Activated CD4-positive, alpha-beta T cell treated with anti-CD3 and anti-CD28 coated beads for 48 hours (primary cell): ENCODE results near the gene SH3RF3.

ENCODE experiments used
- DNase-seq: peaks from one replicate; pipeline ENCODE4 v3.0.0-alpha.2; 2020

The SH3RF3 gene

GRCh38 chr2:109428841-109429566 is 300.0 kb downstream of the SH3RF3 start:
- DNase-seq: no peak

DNA sequence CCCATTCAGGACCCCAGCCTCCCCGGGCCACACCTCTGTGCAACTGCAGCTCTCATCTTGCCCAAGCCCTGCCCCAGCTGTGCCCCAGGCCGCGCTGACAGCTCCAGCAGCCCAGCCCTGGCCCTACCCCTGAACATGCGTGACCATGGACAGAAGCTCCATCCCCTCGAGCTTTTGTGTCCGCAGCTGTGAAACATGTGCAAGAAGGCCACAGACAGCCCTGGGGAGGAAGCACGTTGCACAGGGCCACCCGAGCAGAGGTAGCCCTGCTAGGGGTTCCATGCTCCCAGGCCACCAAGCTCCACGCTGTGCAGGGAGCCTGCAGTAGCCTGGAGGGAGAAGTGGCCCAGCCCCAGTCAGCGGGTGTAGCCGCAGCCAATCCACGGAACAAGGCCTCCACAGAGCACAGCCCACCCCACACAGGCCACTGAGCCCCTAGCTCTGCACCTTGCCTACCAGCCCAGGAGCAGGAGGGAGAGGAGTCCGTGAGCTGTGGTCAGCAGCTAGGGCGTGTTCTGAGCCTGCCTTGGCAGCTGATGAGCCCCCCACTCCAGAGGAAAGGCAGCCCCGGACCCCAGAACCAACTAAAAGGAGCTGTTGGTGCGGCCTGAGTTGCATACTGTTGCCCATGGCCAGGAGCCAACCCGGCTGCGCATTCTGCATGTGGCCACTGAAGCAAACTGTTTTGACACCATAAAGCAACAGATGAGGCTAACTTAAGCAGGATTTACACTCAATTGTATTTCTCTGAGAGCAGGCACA is 300.7 kb downstream of the SH3RF3 start:
- no peak for DNase-seq

DNA sequence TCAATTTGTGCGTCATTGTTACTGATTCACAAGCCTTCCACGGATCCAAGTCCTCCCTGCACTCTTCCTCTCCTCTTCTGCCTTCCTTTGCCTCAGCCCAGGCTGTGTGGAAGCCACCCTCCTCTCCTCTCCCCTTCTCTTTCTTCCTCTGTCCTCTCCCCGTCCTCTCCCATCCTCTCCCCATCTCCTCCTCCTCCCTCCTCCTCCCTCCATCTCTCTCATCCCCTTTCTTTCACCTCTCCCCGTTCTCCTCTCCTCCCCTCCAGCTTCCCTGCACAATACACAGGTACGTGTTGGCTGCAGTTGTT is 301.3 kb downstream of the SH3RF3 start:
- no peak for DNase-seq

GRCh38 chr2:109432421-109432820 is 303.4 kb downstream of the SH3RF3 start:
- DNase-seq: no peak

GRCh38 chr2:109433486-109433885 is 304.5 kb downstream of the SH3RF3 start:
- DNase-seq: no peak

DNA sequence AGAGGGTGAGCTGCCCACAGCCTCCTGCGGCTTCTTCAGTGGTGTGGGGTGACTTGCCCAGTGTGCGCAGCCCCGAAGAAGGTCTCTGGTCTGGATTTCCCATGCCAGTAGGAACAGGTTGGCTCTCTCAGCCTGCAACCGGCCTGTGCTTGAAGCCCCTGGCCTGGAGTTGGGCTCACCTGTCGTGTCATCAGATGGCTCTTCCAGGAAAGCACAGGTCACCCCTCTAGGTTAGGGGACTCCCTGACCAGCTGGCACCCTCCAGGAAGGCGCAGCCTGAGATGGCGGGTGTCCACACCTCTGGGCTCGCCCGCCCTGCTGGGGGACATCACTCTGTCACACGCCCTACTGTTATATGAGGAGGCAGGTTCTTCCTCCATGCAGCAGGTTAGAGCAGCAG is 304.9 kb downstream of the SH3RF3 start:
- DNase-seq: no peak

DNA sequence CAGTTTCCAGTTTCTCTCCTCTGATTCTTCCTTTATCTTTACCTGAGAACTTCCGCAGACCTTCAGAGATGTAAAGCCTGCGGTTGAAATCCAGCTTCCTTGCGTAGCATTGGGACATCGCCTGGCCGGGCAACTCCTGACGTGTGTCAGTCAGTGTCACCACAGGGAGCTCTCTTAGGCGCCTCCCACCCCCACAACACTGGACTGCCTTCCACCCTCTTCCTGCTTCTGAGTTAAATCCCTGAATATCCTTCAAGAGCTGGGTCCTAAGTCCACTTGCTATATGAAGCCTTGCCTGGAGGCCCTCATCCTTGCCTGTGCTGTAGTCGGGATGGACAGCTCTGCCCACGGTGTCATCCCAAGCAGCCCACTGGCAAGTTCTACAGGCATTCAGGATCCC is 305.3 kb downstream of the SH3RF3 start:
- no peak for DNase-seq

GRCh38 chr2:109435066-109435690 is 306.2 kb downstream of the SH3RF3 start:
- no peak for DNase-seq

- DNase-seq: no peak
Observed at GRCh38 chr2:109435901-109436598, 307.0 kb downstream of the SH3RF3 start.

DNA sequence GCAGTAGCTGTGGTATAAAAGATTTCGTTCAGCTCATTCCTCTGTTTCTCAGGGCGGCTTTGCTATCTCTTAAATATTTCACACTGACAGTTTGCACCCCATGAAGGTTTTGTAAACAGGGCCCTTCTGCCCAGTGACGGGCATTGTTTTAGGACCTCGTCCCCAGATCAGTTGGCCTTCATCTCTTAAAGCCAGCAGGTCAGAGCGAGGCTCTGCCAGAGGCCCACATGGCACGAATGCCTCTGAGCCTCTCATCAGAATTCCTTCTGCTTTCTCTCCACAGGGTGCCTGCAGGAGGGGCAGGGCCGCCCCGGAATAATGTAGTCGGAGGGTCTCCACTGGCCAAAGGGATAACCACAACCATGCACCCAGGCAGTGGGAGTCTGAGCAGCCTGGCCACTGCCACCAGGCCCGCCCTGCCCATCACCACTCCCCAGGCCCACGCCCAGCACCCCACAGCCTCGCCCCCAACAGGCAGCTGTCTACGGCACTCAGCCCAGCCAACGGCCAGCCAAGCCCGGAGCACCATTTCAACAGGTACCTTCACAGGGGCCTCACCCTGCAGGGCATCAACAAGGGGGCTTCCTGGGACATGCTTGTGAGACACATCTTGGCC is 307.7 kb downstream of the SH3RF3 start:
- no peak for DNase-seq

- no peak for DNase-seq
Observed at GRCh38 chr2:109437325-109438090, 308.5 kb downstream of the SH3RF3 start.

GRCh38 chr2:109438146-109438545 is 309.1 kb downstream of the SH3RF3 start:
- no peak for DNase-seq

DNA sequence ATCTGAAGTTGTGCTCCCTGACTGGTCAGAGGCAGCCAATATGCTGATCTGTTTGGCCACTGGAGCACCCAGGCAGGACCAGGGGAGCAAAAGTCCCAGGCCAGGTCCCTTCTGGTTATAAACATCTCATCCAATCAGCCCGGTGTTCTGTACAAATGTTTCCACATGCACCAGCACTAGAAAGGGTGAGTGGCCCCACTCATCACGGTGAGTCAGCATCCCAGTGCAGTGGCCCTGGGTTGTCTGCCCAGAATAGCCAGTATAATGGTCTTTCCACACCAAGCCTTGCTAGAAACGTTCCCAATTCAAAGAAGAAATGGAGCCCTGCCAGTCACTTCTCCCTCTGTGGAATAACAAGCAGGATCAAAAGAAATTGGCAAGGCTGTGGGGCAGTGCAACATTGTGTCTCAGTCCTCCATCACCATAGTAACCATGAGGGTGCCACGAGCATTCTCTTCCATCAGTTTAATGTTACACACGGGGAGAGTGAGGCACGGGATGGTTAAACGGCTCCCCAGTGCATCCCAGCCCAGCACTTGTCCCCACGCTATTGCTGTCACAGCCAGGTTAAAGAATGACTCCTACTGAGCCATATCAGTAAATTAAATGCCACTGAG is 309.9 kb downstream of the SH3RF3 start:
- no peak for DNase-seq

DNA sequence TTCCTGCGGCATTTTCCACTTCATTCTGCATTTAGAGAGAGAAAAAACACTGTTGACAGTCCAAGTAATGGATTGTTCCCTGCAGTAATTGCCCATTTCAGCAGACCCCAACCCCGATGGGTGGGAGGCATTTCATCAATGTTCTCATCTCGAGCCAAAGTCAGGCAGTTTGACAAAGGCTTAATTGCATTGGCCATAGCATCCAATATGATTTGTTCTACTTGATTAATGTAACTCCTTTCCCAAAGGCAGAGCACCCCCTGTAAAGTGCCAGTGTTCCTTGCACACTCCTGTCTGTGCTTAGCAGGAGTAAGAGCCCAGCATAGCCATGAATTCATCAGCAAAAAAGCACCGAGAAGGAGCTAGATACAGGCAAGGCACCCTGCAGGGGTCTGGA is 310.4 kb downstream of the SH3RF3 start:
- no peak for DNase-seq

GRCh38 chr2:109439986-109440385 is 311.0 kb downstream of the SH3RF3 start:
- no peak for DNase-seq

- no peak for DNase-seq
Observed at GRCh38 chr2:109440499-109441156, 311.6 kb downstream of the SH3RF3 start.

GRCh38 chr2:109442715-109443319 is 313.8 kb downstream of the SH3RF3 start:
- DNase-seq: no peak

DNA sequence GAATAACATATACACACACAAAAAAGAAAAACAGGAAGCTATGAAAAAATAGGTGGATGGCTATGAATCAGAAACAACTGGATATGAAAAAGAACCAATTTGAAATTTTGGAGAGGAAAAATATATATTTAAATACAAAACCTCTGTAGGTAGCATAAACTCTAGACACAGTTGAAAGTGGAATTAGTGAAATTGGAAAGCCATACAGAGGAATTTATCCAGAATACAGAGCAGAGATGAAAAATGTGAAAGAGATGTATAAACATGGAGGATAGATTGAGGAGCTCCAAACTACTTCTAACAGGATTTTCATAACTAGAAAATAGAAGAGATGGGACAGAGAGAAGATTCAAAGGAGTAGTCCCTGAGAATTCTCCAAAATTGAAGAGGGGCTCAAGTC is 315.9 kb downstream of the SH3RF3 start:
- DNase-seq: no peak

DNA sequence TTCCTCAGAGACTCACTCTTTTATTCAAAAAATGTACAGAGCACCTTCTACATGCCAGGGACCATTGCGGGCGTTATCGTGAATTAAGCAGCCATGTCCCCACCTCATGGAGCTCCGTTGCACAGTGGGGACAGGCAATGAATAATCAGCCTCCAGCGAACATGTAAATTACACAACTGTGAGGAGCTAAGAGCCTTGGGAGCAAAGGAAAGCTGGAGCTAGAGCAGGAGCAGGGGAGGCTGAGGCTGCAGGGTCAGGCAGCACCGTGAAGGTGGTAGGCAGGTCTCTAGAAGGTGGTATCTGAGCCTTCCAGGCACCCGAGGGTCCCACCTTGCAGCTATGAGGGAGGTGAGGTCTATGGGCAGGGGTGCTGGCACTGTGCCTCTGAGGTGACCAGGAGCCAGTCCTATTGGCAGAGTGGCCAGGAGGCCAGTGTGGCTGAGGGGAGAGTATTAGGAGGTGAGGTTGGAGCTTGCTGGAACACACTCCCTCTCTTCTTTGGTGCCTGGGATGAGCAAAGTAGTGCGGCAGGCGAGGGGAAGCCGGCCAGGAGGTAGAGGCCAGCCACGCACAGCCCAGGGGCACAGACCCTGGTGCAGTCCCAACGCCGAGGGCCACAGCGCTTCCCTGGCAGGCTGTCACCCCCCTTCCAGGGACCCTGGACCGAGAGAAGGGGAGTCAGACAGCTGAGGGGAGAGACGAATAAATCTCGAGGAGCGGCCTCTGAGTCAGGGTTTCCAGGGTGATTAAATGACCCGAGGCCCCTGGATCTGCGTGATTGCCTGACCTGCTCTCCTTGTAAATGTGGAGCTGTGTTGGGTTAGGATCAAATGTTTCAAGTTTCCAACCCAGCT is 317.5 kb downstream of the SH3RF3 start:
- no peak for DNase-seq

DNA sequence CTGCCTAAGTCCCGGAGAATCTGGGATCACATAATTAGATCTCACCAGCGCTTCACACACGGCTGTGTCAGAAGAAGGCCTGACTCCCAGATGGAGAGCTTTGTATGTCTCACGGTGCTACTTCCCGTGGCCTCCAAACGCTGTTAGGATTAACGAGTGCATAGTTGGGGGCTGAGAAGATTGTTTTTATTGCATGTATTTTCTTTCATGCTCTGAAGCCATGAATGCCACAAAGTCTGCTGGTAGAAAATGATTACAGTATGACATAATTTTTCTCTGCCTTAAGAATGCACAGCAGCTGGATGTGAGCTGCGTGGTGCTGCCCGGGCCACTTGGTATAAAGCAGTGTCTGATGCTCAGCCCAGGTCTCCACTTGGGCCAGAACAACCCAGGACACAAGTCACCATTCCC is 318.3 kb downstream of the SH3RF3 start:
- no peak for DNase-seq
